ENCODE data around the gene FAM107B.

The FAM107B gene

GRCh38 chr10:14533295-14533694, 241.4 kb downstream of the FAM107B start:
- TF ChIP-seq SNAI2 (CRISPR knock-in tag; IDR thresholded peaks at IDR 0.05) (no peak), ESRRG (CRISPR knock-in tag; IDR thresholded peaks at IDR 0.05) (no peak), ISL1 (CRISPR knock-in tag; IDR thresholded peaks at IDR 0.05) (no peak), CSRNP3 (CRISPR knock-in tag; IDR thresholded peaks at IDR 0.05) (no peak), ZNF565 (CRISPR knock-in tag; conservative IDR thresholded peaks at IDR 0.05; ENCODE audit: low read depth) (no peak), CREB5 (CRISPR knock-in tag; IDR thresholded peaks at IDR 0.05; ENCODE audit: low read depth) (no peak), ZC3H10 (CRISPR knock-in tag; IDR thresholded peaks at IDR 0.05) (no peak), PPARA (CRISPR knock-in tag; IDR thresholded peaks at IDR 0.05; ENCODE audit: borderline replicate concordance) (no peak)
- ATAC-seq: no peak

GRCh38 chr10:14532473-14533251, 242.0 kb downstream of the FAM107B start:
- TF ChIP-seq SNAI2 (CRISPR knock-in tag; IDR thresholded peaks at IDR 0.05): no peak
- no peak for TF ChIP-seq GLIS3 (CRISPR knock-in tag; IDR thresholded peaks at IDR 0.05)
- TF ChIP-seq ZFP3 (CRISPR knock-in tag; IDR thresholded peaks at IDR 0.05): no peak
- TF ChIP-seq CREB5 (CRISPR knock-in tag; IDR thresholded peaks at IDR 0.05; ENCODE audit: low read depth): no peak
- TF ChIP-seq CSRNP3 (CRISPR knock-in tag; IDR thresholded peaks at IDR 0.05): no peak
- TF ChIP-seq TOX (CRISPR knock-in tag; IDR thresholded peaks at IDR 0.05; ENCODE audit: borderline replicate concordance): no peak
- no peak for TF ChIP-seq ZNF8 (CRISPR knock-in tag; IDR thresholded peaks at IDR 0.05)
- TF ChIP-seq ZC3H10 (CRISPR knock-in tag; IDR thresholded peaks at IDR 0.05): no peak
- no peak for ATAC-seq

- TF ChIP-seq ZNF8 (CRISPR knock-in tag; IDR thresholded peaks at IDR 0.05): no peak
- TF ChIP-seq CSRNP3 (CRISPR knock-in tag; IDR thresholded peaks at IDR 0.05): no peak
- no peak for TF ChIP-seq TSHZ2 (CRISPR knock-in tag; IDR thresholded peaks at IDR 0.05)
- TF ChIP-seq ISL1 (CRISPR knock-in tag; IDR thresholded peaks at IDR 0.05): no peak
- no peak for TF ChIP-seq GLIS3 (CRISPR knock-in tag; IDR thresholded peaks at IDR 0.05)
- no peak for TF ChIP-seq CSDC2 (CRISPR knock-in tag; IDR thresholded peaks at IDR 0.05)
- TF ChIP-seq POU6F1 (CRISPR knock-in tag; IDR thresholded peaks at IDR 0.05; ENCODE audit: borderline replicate concordance, low read depth): no peak
- TF ChIP-seq ARNTL (CRISPR knock-in tag; IDR thresholded peaks at IDR 0.05; ENCODE audit: borderline replicate concordance, low read depth): no peak
- no peak for TF ChIP-seq ZNF70 (CRISPR knock-in tag; IDR thresholded peaks at IDR 0.05)
- TF ChIP-seq ESRRG (CRISPR knock-in tag; IDR thresholded peaks at IDR 0.05): no peak
- TF ChIP-seq PATZ1 (CRISPR knock-in tag; IDR thresholded peaks at IDR 0.05; ENCODE audit: borderline replicate concordance): no peak
- no peak for TF ChIP-seq BACH2 (CRISPR knock-in tag; IDR thresholded peaks at IDR 0.05; ENCODE audit: borderline replicate concordance)
- no peak for TF ChIP-seq CREB5 (CRISPR knock-in tag; IDR thresholded peaks at IDR 0.05; ENCODE audit: low read depth)
- TF ChIP-seq PPARA (CRISPR knock-in tag; IDR thresholded peaks at IDR 0.05; ENCODE audit: borderline replicate concordance): no peak
- TF ChIP-seq OSR1 (CRISPR knock-in tag; IDR thresholded peaks at IDR 0.05): no peak
- no peak for TF ChIP-seq TOX (CRISPR knock-in tag; IDR thresholded peaks at IDR 0.05; ENCODE audit: borderline replicate concordance)
- no peak for TF ChIP-seq ZFP30 (CRISPR knock-in tag; IDR thresholded peaks at IDR 0.05)
- ATAC-seq: no peak
Measured at GRCh38 chr10:14531974-14532373, 242.7 kb downstream of the FAM107B start.

Measured in SK-N-SH treated with all-trans-retinoic acid at 6 μM for 48 hours (cell line).